ENCODE results near the gene ARPP21. TPM values are rescaled to one million over a fixed set of nuclear protein-coding genes. Genes with fewer than 3 reads are reported as not detected.

Gene ARPP21
- total and polyA plus RNA-seq, 8 donors = 0.26 to 0.31 TPM; not detected in 6

GRCh38 chr3:35685153-35685552 lies 45.8 kb downstream of the ARPP21 start:
- H3K36me3 ChIP-seq = no peaks in the 10 kb centered on the region
- WGBS, 2 donors = 79 to 87% methylated on average over 3 of the region's 3 CpGs
- intact Hi-C loops (cut with DNase I) = no loop called here
- H3K4me3 ChIP-seq = no peak overlapping the region
- ATAC-seq (no peak), FAIRE-seq (no peak), DNase-seq (no peak)
- no peaks in the 10 kb centered on the region for H3K9me3 ChIP-seq
- no peak overlapping the region for H3K27ac ChIP-seq
- no peaks in the 10 kb centered on the region for H3K4me1 ChIP-seq
- no peak for TF ChIP-seq CTCF (IDR thresholded peaks at IDR 0.05)
- peaks cover 0 to 6% (median 0%) of the 10 kb centered on the region in 4 donors for H3K27me3 ChIP-seq

GRCh38 chr3:35688826-35689225 lies 49.5 kb downstream of the ARPP21 start:
- no peaks in the 10 kb centered on the region for H3K4me1 ChIP-seq
- H3K4me3 ChIP-seq = no peak overlapping the region
- TF ChIP-seq CTCF (IDR thresholded peaks at IDR 0.05) = no peak
- no peaks in the 10 kb centered on the region for H3K9me3 ChIP-seq
- peaks cover 0 to 6% (median 0%) of the 10 kb centered on the region in 4 donors for H3K27me3 ChIP-seq
- DNase-seq = no peak
- intact Hi-C loops (cut with DNase I) = no loop called here
- no peak overlapping the region for H3K27ac ChIP-seq
- no peak for ATAC-seq
- 51 to 62% methylated on average over 3 of the region's 3 CpGs for WGBS, 2 donors
- no peaks in the 10 kb centered on the region for H3K36me3 ChIP-seq
- FAIRE-seq = no peak

GRCh38 chr3:35690271-35690670 lies 50.9 kb downstream of the ARPP21 start:
- H3K4me1 ChIP-seq = no peaks in the 10 kb centered on the region
- TF ChIP-seq CTCF (IDR thresholded peaks at IDR 0.05) = no peak
- no peak overlapping the region for H3K27ac ChIP-seq
- no peak for DNase-seq
- no peaks in the 10 kb centered on the region for H3K9me3 ChIP-seq
- ATAC-seq = no peak
- no peak for FAIRE-seq
- 41 to 42% methylated on average over 4 of the region's 4 CpGs for WGBS, 2 donors
- intact Hi-C loops (cut with DNase I) = no loop called here
- H3K27me3 ChIP-seq = no peaks in the 10 kb centered on the region
- no peak overlapping the region for H3K4me3 ChIP-seq
- H3K36me3 ChIP-seq = no peaks in the 10 kb centered on the region

GRCh38 chr3:35705904-35706303 lies 66.6 kb downstream of the ARPP21 start:
- TF ChIP-seq CTCF (IDR thresholded peaks at IDR 0.05) = no peak
- Histone ChIP-seq H3K9me3 (no peaks in the 10 kb centered on the region), H3K27me3 (peaks cover 0 to 3% (median 0%) of the 10 kb centered on the region in 4 donors), H3K27ac (no peak overlapping the region), H3K4me1 (no peaks in the 10 kb centered on the region), H3K4me3 (no peak overlapping the region), H3K36me3 (no peaks in the 10 kb centered on the region)
- no peak for FAIRE-seq
- no peak for ATAC-seq
- intact Hi-C loops (cut with DNase I) = no loop called here
- DNase-seq = no peak
- WGBS, 2 donors = 20 to 23% methylated on average over 3 of the region's 3 CpGs

DNA sequence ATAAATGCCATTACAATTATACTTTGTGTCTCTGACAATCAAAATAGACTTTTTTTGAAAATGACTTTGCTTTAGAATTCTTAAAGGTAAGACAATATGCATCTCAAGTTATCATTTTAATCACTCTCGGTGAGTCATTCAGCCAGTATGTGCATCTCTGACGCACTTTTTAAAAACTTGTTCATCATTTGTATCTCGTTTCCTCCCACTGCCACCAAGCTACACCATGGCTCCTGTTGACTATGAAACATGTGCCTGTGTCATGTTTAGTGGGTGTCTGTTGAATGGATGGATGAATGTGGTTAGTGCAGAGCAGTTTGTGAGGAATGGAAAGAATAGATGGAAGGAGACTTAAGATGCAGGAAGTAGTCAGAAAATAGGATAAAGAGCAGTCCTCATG lies 68.6 kb downstream of the ARPP21 start:
- TF ChIP-seq CTCF (IDR thresholded peaks at IDR 0.05) = no peak
- no peak for ATAC-seq
- Histone ChIP-seq H3K4me3 (no peak overlapping the region), H3K27me3 (peaks cover 0 to 3% (median 0%) of the 10 kb centered on the region in 4 donors), H3K36me3 (no peaks in the 10 kb centered on the region), H3K4me1 (no peaks in the 10 kb centered on the region), H3K9me3 (no peaks in the 10 kb centered on the region), H3K27ac (no peak overlapping the region)
- FAIRE-seq = no peak
- no peak for DNase-seq
- WGBS, 2 donors = 61 to 74% methylated on average over 3 of the region's 3 CpGs
- intact Hi-C loops (cut with DNase I) = no loop called here
